Measurements from ENCODE around the gene TMEM45B.
"Not testable (repeated sequence)": the region's sequence is repeated elsewhere in the genome, so short reads cannot be mapped to it uniquely, and the experiment has no call there.

The TMEM45B gene

GRCh38 chr11:129815596-129816461, at the start of gene TMEM45B:
Gene TMEM45B, plus strand, starts transcription at chr11:129815848. Its CDS starts 36,635 bp downstream, at chr11:129852483.
- TF ChIP-seq ZNF274 (IDR thresholded peaks at IDR 0.05; ENCODE audit: low read depth, low read length) = no peak
- H3K4me3 ChIP-seq (ENCODE audit: low read length) = no peak within 1 kb of the TSS

- H3K4me3 ChIP-seq (ENCODE audit: low read length) = no peak overlapping the region
- TF ChIP-seq ZNF274 (IDR thresholded peaks at IDR 0.05; ENCODE audit: low read depth, low read length) = no peak
Measured at GRCh38 chr11:129766898-129767604, 48.6 kb upstream of the TMEM45B start.

GRCh38 chr11:129767827-129768226, 47.8 kb upstream of the TMEM45B start:
- TF ChIP-seq ZNF274 (IDR thresholded peaks at IDR 0.05; ENCODE audit: low read depth, low read length) = no peak

GRCh38 chr11:129768356-129768755, 47.3 kb upstream of the TMEM45B start:
- no peak overlapping the region for H3K4me3 ChIP-seq (ENCODE audit: low read length)
- TF ChIP-seq ZNF274 (IDR thresholded peaks at IDR 0.05; ENCODE audit: low read depth, low read length) = no peak

More at GRCh38 chr11:129767827-129768226, 47.8 kb upstream of the TMEM45B start:
- no peak overlapping the region for H3K4me3 ChIP-seq (ENCODE audit: low read length)

- H3K4me3 ChIP-seq (ENCODE audit: low read length) = no peak overlapping the region
- TF ChIP-seq ZNF274 (IDR thresholded peaks at IDR 0.05; ENCODE audit: low read depth, low read length) = no peak
Measured at GRCh38 chr11:129769059-129769458, 46.6 kb upstream of the TMEM45B start.

- TF ChIP-seq ZNF274 (IDR thresholded peaks at IDR 0.05; ENCODE audit: low read depth, low read length) = no peak
- H3K4me3 ChIP-seq (ENCODE audit: low read length) = no peak overlapping the region
Measured at GRCh38 chr11:129770993-129771392, 44.7 kb upstream of the TMEM45B start.

- not testable (repeated sequence) for H3K4me3 ChIP-seq (ENCODE audit: low read length)
Measured at GRCh38 chr11:129771456-129771855, 44.2 kb upstream of the TMEM45B start.

GRCh38 chr11:129778877-129779276, 36.8 kb upstream of the TMEM45B start:
- H3K4me3 ChIP-seq (ENCODE audit: low read length) = no peak overlapping the region
- no peak for TF ChIP-seq ZNF274 (IDR thresholded peaks at IDR 0.05; ENCODE audit: low read depth, low read length)

- TF ChIP-seq ZNF274 (IDR thresholded peaks at IDR 0.05; ENCODE audit: low read depth, low read length) = no peak
- H3K4me3 ChIP-seq (ENCODE audit: low read length) = no peak overlapping the region
Measured at GRCh38 chr11:129779342-129779741, 36.3 kb upstream of the TMEM45B start.

- no peak for TF ChIP-seq ZNF274 (IDR thresholded peaks at IDR 0.05; ENCODE audit: low read depth, low read length)
- no peak overlapping the region for H3K4me3 ChIP-seq (ENCODE audit: low read length)
Measured at GRCh38 chr11:129785383-129786111, 30.1 kb upstream of the TMEM45B start.

- not testable (repeated sequence) for H3K4me3 ChIP-seq (ENCODE audit: low read length)
Measured at GRCh38 chr11:129786112-129786416, 29.6 kb upstream of the TMEM45B start.

GRCh38 chr11:129787532-129788155, 28.0 kb upstream of the TMEM45B start:
- TF ChIP-seq ZNF274 (IDR thresholded peaks at IDR 0.05; ENCODE audit: low read depth, low read length) = no peak
- H3K4me3 ChIP-seq (ENCODE audit: low read length) = no peak overlapping the region

- TF ChIP-seq ZNF274 (IDR thresholded peaks at IDR 0.05; ENCODE audit: low read depth, low read length) = no peak
- H3K4me3 ChIP-seq (ENCODE audit: low read length) = no peak overlapping the region
Measured at GRCh38 chr11:129788278-129788677, 27.4 kb upstream of the TMEM45B start.

GRCh38 chr11:129790106-129790505, 25.5 kb upstream of the TMEM45B start:
- no peak for TF ChIP-seq ZNF274 (IDR thresholded peaks at IDR 0.05; ENCODE audit: low read depth, low read length)
- no peak overlapping the region for H3K4me3 ChIP-seq (ENCODE audit: low read length)

All from GM08714 (cell line).